ENCODE measurements around the gene GRIK3. TPM values are rescaled to one million over a fixed set of nuclear protein-coding genes. Genes with fewer than 3 reads are reported as not detected.

The GRIK3 gene
- total RNA-seq, 1 donor, result under 0.01 TPM

DNA sequence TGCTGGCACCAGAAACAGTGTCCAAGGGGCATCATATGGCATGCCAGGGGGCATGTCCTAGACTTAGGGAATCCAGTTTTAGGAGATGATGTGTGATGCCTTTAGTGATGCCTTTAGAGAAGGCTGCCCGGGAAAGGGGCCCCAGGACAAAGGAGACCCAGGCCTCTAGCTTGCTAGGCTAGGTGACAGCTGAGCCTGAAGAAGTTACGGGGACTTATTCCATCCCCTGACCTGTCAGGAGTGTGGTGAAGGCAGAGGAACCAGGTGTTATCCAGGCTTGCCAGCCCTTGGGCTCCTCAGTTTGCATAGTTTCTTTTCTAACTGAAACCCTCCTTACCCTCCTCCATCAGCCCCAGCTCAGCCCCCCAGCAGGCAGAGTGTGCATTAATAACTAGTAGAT, 281.9 kb downstream of the GRIK3 start:
- no peak for DNase-seq (ENCODE audit: low read depth in 2 of 3, low spot score in 2 of 3)

DNA sequence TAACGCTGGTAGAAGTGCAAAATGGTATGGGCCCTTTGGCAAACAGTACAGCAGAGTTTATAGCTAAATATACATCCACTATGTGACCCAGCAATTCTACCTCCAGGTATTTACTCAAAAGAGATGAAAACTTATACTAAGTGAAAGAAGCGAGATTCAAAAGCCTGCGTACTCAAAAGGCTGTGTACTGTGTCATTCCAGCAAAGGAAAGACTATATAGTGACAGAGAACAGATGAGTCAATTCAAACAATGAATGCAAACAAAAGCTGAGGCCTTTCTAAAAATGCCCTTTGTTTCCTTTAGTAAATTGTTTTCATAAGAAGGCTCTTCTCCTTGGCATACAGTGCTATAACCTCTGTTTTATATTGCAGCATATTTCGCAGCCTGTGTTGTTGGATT, 282.8 kb downstream of the GRIK3 start:
- no peak for DNase-seq (ENCODE audit: low read depth in 2 of 3, low spot score in 2 of 3)

DNA sequence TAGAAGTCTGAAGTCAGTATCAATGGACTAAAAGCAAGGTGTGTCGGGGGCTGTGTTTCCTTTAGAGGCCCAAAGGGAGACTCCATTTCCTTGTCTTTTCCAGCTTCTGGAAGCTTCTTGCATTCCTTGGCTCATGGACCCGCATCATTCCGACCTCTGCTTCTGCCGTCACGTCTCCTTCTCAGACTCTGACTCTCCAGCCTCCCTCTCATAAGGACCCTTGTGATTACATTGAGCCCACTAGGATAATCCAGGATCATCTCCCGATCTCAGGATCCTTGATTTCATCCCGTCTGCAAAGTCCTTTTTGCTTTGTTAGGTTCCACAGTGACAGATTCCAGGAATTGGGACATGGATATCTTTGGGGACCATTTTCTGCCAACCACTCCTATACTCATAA, 285.8 kb downstream of the GRIK3 start:
- no peak for DNase-seq (ENCODE audit: low read depth in 2 of 3, low spot score in 2 of 3)

Data from hematopoietic multipotent progenitor cell (in vitro differentiated cells).